GM19023 (cell line): ENCODE results near the gene SRBD1.

ENCODE experiments used
- ATAC-seq: cut with Tn5 transposase; IDR thresholded peaks from one replicate; pipeline ENCODE4 v1.9.1; 2021; ENCODE audit warnings: mild to moderate bottlenecking, moderate library complexity; ENCODE audit not compliant: unreplicated experiment

The SRBD1 gene

DNA sequence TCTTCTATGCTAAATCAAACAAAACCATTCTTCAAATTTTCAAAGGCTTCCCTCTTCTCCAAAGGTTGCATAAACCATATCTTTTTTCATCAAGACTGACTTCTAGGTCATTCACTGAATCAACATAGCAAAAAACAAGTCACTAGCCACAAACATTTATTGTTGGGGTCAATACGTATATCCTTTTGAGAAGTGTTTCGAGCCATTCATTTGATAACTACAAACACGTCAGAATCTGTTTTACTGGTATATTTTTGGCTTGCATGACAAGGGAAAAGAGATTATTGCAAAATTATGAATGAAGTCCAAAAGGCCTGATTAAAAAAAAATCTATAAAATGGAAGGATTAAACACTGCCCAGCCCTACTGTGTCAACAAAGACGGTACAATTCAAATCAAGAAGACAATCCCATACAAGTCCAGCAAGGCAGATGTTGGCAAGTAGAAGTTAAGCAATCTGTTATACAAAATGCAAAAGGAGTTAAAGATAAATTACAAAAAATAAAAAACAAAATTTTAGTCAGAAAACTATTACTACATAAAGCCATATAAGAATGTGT is 222.4 kb downstream of the SRBD1 start:
- ATAC-seq = no peak

DNA sequence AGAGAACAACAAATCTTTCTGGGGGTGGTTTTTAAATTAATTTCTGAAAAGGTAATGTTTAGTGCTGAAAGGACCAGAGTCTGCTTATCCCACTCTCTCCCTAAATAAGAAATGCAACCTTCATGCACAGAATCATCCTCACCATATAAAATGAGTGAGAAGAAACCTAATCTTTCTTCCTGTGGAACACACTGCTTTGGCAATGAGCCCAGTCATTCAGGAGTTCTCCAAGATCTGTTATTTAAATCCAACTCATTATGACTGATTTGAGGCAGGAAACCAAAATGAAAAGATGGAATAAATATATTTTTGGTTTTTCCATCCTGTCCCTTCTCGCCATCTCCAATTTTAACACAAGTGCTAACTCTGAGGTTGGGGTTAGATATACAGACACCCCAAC is 228.3 kb downstream of the SRBD1 start:
- no peak for ATAC-seq

DNA sequence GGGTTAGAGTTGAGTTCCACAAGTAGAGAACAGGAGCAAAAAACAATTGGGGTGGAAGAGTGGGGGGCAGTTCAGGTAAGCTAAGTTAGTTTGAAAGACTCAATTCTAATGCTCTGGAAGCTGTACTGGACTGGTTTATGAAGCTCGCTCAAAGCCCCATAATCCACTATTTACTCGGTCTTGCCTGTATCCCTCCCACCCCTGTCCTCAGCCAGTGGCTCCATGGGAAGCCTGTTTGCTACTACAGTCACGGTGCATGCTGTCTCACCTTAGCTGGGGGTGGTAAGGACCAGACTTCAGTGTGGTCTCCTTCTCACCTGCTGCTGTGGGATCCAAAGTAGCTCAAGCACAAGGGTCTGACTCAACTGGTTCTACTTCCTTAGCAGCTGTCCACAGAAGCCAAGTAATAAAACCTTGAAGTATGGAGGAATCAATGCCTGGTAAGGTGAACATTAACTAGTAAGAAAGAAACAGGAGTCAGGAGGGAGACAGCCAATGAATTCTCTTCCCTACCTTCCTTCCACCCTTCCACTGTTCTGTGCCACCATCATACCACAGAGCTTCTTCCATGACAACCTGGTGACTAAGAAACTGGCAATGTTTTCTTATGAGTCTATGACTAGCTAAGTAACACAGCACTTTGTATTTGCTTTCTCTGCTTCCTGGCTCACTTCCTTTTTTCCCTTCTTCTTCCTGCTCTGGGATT is 230.8 kb downstream of the SRBD1 start:
- ATAC-seq = no peak

DNA sequence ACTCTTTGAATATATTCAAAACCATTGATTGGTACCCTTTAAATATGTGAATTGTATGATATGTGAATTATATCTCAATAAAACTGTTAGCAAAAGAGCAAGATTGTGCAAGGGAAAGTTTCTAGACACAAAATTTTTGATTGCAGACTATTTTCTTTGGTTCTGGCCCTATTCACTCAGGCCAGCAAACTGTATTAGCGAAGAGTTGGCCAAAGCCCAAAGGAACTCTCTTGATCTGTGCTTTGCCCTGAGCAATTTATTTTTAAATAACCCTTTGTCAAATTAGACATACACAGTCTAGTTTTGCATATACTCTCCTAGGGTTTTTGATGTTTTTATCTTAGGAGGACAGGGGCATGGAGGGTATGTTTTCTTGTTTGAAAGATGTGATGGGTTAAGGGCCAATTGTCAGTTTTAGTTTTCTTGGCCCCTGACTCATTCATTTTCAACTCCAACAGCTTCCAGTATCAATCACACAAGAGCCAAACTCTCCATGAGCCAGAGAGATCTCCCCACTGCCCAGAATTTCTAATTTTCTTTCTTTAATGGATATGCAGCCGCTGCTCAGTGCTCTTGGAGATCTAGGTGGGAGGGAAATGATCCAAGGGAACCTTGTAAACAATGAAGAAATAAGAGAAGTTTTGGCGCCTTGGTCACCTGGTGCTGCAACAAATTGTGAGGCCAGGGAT is 231.5 kb downstream of the SRBD1 start:
- ATAC-seq = no peak

- no peak for ATAC-seq
Observed at GRCh38 chr2:45373534-45373933, 237.5 kb downstream of the SRBD1 start.

- ATAC-seq = no peak
Observed at GRCh38 chr2:45370369-45370768, 240.7 kb downstream of the SRBD1 start.

GRCh38 chr2:45368792-45369191 is 242.3 kb downstream of the SRBD1 start:
- ATAC-seq = no peak

GRCh38 chr2:45361666-45362065 is 249.4 kb downstream of the SRBD1 start:
- ATAC-seq = no peak

GRCh38 chr2:45354776-45355175 is 256.3 kb downstream of the SRBD1 start:
- ATAC-seq = no peak

- no peak for ATAC-seq
Observed at GRCh38 chr2:45353879-45354278, 257.2 kb downstream of the SRBD1 start.

- ATAC-seq = no peak
Observed at GRCh38 chr2:45352506-45352905, 258.6 kb downstream of the SRBD1 start.

DNA sequence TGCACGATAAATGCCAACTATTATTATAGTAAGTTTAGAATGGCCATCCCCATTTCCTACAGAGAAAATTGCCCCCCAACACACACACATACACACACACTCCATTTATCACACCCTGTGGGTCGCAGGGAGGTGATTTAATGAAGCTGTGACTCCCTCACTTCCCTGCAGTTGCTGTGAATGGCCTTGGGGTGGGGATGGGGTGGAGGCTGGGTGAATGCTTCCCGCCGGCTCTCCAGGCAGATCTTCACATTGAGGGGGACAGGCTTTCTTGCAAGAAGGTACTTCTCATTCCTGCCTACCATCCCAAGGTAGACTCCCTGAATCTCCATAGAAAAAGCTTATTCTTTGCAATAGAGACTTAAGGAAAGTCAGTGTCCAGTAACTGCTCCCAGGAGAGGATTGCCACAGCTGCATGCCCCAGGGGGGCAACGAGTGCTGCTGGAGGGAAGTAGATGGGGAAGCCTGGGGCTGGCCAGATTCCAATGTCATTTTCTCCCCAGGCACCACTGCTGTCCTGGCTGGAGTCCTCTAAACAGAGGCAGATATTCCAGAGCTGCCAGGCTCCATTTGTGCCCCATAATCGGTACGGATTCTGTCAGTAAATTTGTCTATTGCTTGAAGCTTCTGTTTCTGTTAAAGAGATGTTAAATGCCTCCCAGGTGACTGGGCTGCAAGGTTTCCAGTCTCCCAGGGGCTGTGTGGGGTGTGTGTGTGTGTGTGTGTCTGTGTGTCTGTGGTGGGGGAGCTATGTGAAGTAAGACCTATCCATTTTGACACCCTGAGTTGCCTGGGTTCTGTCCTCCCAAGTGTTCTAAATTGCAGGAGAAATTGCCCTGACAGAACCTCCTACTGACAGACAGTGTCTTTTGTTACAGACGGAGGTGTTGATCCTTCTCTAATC is 265.5 kb downstream of the SRBD1 start:
- no peak for ATAC-seq

GRCh38 chr2:45344502-45344901 is 266.6 kb downstream of the SRBD1 start:
- no peak for ATAC-seq

DNA sequence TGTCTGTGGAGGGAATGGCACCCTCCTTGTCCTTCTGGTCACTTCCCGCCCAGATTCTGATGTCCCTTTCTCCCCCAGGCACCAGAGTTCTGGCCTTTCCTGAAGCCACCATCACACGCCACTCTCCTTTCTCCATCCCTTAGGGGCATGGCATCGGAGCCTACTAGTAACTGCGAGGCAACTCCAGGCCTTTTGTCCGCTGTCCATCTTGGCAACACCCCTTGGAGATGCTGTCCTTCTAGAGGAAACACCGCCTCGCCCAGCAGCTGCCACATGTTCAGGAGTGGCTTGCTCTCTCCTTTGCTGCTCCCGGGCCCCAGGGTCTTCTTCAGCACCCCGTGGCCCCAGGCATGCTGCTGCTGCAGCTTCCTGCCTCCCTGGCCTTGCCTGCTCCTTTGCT is 267.0 kb downstream of the SRBD1 start:
- no peak for ATAC-seq

DNA sequence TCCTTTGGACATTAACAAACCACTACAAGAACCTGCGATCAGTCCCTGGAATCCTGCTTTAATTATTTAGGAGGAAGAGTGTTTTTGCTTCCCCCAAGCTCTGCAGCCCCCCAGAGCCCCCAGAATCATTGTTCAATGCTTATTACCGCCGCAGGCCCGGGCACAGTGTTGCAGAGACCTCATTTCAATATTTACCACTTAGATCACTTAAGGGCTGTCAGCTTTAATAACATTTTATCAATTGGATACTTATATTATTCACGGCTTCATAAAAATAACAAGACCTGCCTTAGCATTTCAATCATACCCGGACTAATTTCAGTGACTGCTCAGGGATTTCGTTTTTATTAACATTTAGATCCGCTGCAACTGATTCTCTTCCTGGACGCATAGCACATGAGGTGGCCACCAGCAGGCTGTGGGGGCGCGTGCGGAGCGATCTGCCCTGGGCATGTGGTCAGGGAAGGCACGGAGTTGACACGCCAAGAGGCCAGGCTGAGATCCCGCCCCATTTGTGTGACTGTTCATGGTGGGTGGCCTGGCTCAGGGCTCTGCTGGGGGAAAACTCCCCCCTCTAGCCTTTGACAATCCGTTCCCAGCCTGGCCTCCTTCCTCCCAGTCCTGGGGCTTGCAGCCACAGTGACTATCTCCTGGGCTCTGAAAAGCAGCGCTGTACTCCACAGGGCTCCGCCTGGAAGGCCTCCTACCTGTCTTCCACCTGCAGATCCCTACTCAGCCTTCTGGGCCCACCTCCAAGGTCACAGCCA is 267.6 kb downstream of the SRBD1 start:
- ATAC-seq = no peak

DNA sequence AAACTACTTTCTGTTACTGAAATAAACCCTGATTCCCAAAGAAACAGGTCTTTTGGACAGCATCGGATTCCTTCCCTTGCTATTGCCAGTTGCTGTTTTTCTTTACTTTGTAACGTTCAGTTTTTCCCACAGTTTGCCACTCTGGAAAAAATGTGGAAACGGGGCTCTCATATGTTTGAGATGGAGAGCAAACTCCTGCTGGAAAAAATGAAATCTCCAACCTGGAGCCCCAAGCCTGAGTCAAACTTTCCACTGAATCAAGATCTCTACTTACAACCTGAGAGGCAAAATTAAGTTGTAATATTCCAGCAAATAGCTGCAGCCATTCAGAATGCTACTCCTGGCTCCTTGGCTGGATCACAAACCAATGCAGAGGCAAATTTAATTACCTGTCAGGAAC is 270.7 kb downstream of the SRBD1 start:
- no peak for ATAC-seq

GRCh38 chr2:45339253-45339652 is 271.8 kb downstream of the SRBD1 start:
- no peak for ATAC-seq
